Type B pancreatic cell (in vitro differentiated cells): ENCODE data around the gene GJB2. TPM values are rescaled to one million over a fixed set of nuclear protein-coding genes. Genes with fewer than 3 reads are reported as not detected.

Source experiments
- DNase-seq: peaks from one replicate; pipeline ENCODE4 v3.0.0; 2021; ENCODE audit warnings: mixed read lengths; ENCODE audit not compliant: unreplicated experiment; ENCODE audit errors: extremely low spot score
- H3K27ac Mint-ChIP-seq: 2 replicates; pipeline ENCODE4 v1.8.0; 2021; ENCODE audit warnings: mild to moderate bottlenecking, mixed read lengths
- H3K27me3 Mint-ChIP-seq: 2 replicates; pipeline ENCODE4 v1.8.0; 2021; ENCODE audit warnings: mixed read lengths
- H3K36me3 Mint-ChIP-seq: 2 replicates; pipeline ENCODE4 v1.8.0; 2021; ENCODE audit warnings: mixed read lengths
- H3K4me1 Mint-ChIP-seq: one replicate; pipeline ENCODE4 v1.8.0; 2021; ENCODE audit warnings: mixed read lengths; ENCODE audit not compliant: unreplicated experiment
- H3K4me3 Mint-ChIP-seq: 2 replicates; pipeline ENCODE4 v1.8.0; 2021; ENCODE audit warnings: mild to moderate bottlenecking, mixed read lengths
- H3K9me3 Mint-ChIP-seq: 2 replicates; pipeline ENCODE4 v1.8.0; 2021; ENCODE audit warnings: mixed read lengths
- CTCF ChIP-seq: fragments of 200-600 bp; sonication (generic); conservative IDR thresholded peaks from 2 replicates; pipeline ENCODE4 v1.5.0; 2021; ENCODE audit warnings: antibody characterized with exemption, mild to moderate bottlenecking
- total RNA-seq: library from RNA; stranded (reverse); gene quantifications from 2 replicates; pipeline ENCODE4 v1.2.1, GENCODE V29; 2021; ENCODE audit warnings: low replicate concordance

GJB2 gene
- total RNA-seq, 1 donor from 2014 or later, result 14.3 TPM

GRCh38 chr13:20151612-20152011 is 41.1 kb downstream of the GJB2 start:
- Mint-ChIP-seq H3K9me3 (no peaks in the 10 kb centered on the region), H3K27me3 (peaks cover 59% of the 10 kb centered on the region), H3K27ac (no peak overlapping the region), H3K4me3 (no peak overlapping the region), H3K36me3 (no peaks in the 10 kb centered on the region), H3K4me1 (peaks cover 6% of the 10 kb centered on the region)
- no peak for DNase-seq
- TF ChIP-seq CTCF, result no peak

- TF ChIP-seq CTCF, result no peak
- Mint-ChIP-seq H3K36me3 (no peaks in the 10 kb centered on the region), H3K4me1 (peaks cover 6% of the 10 kb centered on the region), H3K27me3 (peaks cover 59% of the 10 kb centered on the region), H3K9me3 (no peaks in the 10 kb centered on the region), H3K4me3 (no peak overlapping the region), H3K27ac (no peak overlapping the region)
- DNase-seq, result no peak
These were observed 41.7 kb downstream of the GJB2 start for GRCh38 chr13:20151016-20151415.

- H3K36me3 Mint-ChIP-seq, result no peaks in the 10 kb centered on the region
- no peak overlapping the region for H3K4me3 Mint-ChIP-seq
- no peak overlapping the region for H3K27ac Mint-ChIP-seq
- no peak for DNase-seq
- no peaks in the 10 kb centered on the region for H3K9me3 Mint-ChIP-seq
- peaks cover 57% of the 10 kb centered on the region for H3K27me3 Mint-ChIP-seq
- peaks cover 6% of the 10 kb centered on the region for H3K4me1 Mint-ChIP-seq
- TF ChIP-seq CTCF, result no peak
These were observed 42.2 kb downstream of the GJB2 start for GRCh38 chr13:20150561-20150960.

- TF ChIP-seq CTCF, result no peak
- Mint-ChIP-seq H3K9me3 (no peaks in the 10 kb centered on the region), H3K27me3 (peaks cover 52% of the 10 kb centered on the region), H3K27ac (no peak overlapping the region), H3K36me3 (no peaks in the 10 kb centered on the region), H3K4me1 (peaks cover 6% of the 10 kb centered on the region), H3K4me3 (no peak overlapping the region)
- DNase-seq, result peak; percentile 51
These were observed 43.0 kb downstream of the GJB2 start for GRCh38 chr13:20149762-20150161.

GRCh38 chr13:20148501-20149183 is 44.1 kb downstream of the GJB2 start:
- Mint-ChIP-seq H3K36me3 (no peaks in the 10 kb centered on the region), H3K27ac (no peak overlapping the region), H3K4me3 (no peak overlapping the region), H3K9me3 (no peaks in the 10 kb centered on the region), H3K27me3 (peaks cover 46% of the 10 kb centered on the region), H3K4me1 (peaks cover 6% of the 10 kb centered on the region)
- TF ChIP-seq CTCF, result no peak
- no peak for DNase-seq
